Measurements from ENCODE around the gene FBLN1. TPM values are rescaled to one million over a fixed set of nuclear protein-coding genes. Genes with fewer than 3 reads are reported as not detected.
"Not testable (repeated sequence)": the region's sequence is repeated elsewhere in the genome, so short reads cannot be mapped to it uniquely, and the experiment has no call there.

The FBLN1 gene
- total RNA-seq, 1 donor from 2014 or later: not detected

DNA sequence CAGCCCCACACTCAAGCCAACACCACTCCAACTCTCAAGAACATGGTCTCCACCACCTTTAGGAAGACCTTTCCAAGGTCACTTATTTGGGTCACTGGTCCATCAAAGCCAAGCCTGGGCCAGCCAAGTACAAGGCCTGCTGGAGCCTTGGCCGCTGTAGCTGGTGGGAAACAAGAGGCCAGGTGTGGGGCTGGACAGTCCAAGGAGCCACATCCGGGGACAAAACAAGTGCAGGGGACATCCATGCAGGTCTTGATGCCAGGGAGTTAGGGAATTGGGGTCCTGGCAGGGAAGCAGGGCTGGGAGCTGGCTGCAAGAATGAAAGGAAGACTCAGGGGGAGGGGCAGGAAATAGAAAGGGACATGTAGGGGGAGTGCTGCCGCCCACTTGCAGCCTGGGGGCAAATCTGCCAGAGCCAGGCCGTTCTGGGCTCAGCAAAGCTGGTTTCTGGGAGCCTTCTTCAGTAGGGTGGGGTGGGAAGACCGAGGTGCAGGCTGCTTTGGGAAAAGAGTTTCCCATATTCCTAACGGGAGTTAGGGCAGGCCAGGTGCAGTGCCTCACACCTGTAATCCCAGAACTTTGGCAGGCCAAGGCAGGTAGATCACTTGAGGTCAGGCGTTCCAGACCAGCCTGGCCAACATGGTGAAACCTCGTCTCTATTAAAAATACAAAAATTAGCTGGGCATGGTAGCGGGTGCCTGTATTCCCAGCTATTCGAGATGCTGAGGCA lies 99.5 kb downstream of the FBLN1 start:
- intact Hi-C loops (cut with micrococcal nuclease): no loop called here

DNA sequence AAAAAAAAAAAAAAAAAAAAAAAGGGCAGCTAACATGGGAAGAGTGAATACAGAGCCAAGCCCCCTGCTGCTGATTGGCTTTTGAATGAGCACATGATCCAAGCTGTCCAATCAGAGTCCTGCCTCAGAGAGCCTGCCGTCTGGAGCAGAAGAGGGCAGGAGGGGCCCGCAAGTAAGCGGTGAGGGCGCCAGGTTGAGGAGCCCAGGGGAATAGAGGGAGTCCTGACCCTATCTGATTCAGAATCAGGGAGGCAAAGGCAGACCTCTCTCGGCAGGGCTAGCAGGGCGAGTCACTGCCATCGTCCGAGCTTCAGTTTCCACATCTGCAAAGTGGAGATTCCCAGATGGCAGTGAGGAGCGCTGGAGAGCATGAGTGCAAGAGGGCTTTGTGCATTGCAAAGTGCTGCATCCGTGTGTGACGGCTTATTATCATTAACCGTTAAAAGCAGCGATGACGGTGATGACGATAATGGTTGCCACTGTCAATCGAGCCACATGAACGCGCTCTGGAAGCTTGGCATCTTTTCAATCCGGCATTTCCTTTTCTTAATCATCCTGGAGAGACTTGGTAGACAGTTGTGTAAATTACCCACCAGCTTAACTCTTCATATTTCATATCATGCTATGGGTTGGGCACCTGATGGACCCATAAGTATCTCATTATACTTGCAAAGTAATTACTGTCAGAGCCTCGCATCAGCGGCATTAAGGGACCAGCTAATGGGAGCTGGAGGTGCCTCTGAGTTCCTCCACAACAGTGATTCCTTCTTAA lies 100.3 kb downstream of the FBLN1 start:
- intact Hi-C loops (cut with micrococcal nuclease): no loop called here

DNA sequence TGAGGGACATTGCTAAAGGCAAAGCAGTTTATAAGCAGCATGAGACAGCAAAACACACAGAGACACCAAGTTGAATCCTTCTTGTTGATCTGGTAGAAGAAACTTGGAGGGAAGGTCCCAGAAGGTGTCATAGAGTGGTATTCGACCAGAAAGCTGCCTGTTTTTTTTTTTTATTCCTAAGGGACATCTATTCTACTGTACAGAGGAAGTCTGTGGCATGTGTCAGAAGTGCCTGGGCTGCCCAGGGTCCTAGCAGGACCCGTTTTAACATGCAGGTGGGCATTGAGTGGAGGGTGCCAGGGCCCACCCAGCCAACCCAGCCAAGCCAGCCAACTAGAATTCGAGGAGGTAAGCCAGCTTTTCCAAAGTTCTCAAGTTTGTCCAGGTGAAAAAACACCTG lies 100.9 kb downstream of the FBLN1 start:
- intact Hi-C loops (cut with micrococcal nuclease): no loop called here

DNA sequence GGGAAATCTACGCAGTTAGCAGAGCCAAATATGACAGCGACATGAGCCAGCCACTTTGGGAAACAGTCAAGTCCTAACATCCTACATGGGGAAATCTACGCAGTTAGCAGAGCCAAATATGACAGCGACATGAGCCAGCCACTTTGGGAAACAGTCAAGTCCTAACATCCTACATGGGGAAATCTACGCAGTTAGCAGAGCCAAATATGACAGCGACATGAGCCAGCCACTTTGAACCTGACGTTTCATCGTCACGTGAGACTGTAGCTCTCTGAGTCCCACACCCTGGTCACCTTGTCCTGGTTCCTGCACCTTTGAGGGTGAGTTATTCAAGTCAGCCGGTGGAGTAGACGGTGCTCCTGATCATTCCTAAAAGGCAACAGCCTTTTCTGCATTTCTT lies 105.4 kb downstream of the FBLN1 start:
- intact Hi-C loops (cut with micrococcal nuclease): not testable (repeated sequence)

DNA sequence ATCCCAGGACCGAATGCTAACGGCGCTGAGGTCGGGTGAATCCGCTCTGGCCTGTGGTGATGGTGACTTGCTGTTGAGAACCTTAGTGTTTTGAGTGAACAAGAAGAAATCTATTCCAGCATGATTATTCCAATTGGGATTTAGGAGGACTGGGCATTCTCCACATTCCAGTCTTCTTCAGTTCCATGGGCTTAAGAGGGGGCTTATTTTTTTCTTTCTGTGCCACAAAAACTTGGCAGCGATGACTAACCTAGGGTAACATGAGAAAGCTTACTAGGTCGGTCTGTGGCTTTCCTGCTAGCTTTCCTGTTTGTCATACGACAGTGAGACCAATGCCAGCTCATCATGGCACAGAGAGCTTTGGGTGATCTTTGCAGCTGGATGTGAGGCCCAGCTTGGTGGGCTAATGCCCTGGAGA lies 106.1 kb downstream of the FBLN1 start:
- intact Hi-C loops (cut with micrococcal nuclease): no loop called here

DNA sequence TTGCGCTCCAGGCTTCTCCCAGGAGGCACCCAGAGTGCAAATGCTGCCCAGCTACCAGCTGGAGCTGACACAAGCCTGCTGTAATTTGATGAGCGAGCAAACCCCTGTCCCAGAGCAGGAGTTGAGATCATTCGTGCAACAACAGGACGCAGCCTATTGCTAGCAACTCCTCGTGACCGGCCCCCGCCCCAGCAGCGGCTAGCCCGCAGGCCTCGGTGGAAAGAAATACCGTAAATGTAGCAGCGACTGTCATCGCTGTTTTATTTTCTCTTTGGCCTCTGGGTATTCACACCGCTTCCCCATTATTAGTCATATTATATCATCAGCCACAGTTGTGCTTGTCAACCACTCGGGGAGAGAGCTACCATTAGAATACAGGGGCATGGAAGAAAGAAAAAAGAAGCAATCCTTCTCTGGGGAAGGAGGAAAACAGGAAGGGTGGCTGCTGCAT lies 109.8 kb downstream of the FBLN1 start:
- intact Hi-C loops (cut with micrococcal nuclease): no loop called here

DNA sequence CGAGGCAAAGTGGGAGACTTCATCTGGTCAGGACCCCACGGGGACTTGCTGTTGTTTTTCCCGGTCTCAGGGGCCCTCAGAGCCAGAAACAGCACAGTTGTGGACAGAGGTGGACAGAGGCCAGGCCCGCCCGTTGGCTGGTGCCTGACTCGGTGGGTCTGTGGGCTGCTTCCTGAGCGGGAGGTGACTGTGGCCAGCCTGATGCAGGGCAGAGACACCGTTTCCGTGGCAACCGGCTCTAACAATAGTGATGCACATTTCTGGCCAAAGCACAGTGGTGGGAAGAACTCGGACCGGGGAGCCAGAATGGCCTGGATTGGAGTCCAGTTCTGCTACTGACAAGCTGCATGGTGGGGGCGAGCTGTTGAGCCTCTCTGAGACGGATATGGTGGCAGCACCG lies 110.3 kb downstream of the FBLN1 start:
- intact Hi-C loops (cut with micrococcal nuclease): no loop called here

DNA sequence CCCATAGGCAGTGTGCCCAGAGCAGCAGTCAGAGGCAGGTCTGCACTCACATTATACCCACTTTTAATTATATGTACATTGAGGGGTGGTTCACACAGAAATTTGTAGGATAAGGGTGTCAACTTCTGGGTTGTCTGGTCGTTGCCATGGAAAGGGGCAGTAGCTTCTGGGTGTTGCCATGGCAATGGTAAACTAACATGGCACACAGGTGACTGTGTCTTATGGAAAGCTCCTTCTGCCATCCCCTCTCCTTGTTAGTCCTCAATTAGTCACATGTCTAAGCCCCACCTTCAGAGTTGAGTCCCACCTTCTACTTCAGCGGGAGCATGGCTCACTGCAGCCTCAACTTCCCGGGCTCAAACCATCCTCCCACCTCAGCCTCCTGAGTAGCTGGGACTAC lies 112.7 kb downstream of the FBLN1 start:
- intact Hi-C loops (cut with micrococcal nuclease): no loop called here

DNA sequence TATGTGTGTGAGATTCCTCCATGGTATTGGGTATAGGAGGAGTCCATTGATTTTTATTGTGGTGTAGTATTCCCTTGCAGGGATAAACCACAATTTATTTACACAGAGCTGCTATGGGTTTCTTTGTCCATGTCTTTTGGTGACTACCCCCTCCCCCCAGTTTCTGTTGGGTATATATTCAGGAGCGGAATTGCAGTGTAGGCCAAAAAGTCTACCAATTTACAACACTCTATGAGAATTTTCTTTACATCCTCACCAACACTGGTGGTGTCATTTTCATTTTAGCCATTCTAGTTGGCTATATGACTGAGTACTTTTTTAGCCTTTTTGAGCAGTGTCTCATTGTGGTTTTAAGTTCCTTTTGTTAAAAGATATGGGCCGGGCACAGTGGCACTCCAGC lies 113.7 kb downstream of the FBLN1 start:
- intact Hi-C loops (cut with micrococcal nuclease): no loop called here

DNA sequence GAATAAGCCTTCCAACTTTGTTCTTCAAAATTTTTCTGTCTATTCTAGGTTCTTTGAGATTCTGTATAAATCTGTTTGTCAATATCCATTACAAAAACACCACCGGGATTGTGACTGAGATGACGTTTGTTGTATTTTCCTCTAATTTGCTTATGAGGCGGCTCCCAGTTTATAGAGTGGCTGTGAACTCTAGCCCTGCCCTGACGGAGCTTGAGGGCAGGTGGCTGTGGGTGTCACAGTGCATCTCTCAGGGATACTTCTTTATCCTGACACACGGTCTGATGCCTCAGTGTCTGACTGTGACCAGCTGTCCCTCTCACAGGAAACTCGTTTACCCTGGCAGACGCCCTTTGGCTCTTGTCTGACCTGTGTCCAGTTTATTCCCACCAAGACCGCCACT lies 115.3 kb downstream of the FBLN1 start:
- intact Hi-C loops (cut with micrococcal nuclease): no loop called here

DNA sequence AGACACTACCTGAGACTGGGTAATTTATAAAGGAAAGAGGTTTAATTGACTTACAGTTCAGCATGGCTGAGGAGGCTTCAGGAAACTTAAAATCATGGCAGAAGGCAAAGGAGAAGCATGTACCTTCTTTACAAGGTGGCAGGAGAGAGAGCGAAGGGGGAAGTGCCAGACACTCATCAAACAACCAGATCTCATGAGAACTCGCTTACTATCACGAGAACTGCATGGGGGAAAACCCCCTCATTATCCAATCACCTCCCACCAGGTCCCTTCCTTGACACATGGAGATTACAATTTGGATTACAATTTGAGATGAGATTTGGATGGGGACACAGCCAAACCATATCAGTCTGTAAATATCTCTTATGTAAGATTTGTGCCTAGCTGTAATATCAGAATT lies 118.0 kb downstream of the FBLN1 start:
- intact Hi-C loops (cut with micrococcal nuclease): no loop called here

DNA sequence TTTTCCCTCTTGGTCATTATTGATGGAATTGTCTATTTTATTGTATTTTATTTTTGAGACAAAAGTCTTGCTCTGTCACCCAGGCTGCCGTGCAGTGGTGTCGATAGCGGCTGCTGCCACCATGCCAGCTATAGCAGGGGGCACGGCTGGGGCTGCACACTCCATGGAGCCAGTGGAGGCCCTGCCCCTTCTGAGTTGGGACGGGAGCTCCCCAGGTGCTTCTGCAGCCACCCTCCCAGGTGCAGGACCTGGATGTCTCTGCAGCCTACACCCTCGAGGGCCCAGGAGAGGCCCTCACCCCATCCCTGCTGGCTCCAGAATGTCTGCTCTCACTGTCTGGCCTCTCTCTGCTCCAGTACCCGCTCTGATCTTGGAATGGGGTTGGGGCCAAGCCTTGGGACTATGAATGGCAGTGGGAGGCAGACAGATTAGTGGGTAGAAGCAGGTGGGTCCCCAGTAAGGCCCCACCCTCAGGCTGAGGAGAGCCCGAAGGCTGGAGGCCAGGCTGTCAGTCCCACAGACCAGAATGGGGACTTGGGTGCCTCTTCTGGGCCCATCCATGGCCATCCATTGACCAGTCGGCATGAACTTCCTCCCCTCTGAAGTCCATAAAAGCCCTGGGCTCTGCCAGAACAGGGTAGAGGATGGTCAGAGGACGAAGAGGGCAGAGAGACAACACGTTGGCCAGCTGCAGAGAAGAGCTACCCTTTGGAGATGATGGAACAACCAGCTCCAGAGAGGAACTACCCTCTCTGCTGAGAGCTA lies 119.3 kb downstream of the FBLN1 start:
- intact Hi-C loops (cut with micrococcal nuclease): no loop called here

DNA sequence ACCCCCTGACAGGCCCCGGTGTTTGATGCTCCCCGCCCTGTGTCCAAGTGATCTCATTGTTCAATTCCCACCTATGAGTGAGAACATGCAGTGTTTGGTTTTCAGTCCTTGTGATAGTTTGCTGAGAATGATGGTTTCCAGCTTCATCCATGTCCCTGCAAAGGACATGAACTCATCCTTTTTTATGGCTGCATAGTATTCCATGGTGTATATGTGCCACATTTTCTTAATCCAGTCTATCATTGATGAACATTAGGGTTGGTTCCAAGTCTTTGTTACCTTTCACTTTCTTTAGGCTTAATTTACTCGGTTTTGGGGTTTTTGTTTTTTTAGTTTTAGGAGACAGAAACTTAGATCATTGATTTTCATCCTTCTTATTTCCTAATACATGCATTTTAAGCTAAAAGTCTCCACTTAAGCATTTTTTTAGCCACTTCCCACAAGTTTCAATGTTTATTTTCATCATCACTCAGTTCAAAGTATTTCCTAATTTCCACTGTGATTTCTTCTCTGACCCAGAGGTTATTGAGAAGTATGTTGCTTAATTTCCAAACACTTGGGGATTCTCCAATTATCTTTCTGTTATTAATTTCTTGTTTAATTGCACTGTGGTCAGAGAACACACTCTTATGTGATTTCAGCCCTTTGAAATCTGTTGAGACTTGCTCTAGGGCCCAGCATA lies 120.9 kb downstream of the FBLN1 start:
- intact Hi-C loops (cut with micrococcal nuclease): not testable (repeated sequence)

DNA sequence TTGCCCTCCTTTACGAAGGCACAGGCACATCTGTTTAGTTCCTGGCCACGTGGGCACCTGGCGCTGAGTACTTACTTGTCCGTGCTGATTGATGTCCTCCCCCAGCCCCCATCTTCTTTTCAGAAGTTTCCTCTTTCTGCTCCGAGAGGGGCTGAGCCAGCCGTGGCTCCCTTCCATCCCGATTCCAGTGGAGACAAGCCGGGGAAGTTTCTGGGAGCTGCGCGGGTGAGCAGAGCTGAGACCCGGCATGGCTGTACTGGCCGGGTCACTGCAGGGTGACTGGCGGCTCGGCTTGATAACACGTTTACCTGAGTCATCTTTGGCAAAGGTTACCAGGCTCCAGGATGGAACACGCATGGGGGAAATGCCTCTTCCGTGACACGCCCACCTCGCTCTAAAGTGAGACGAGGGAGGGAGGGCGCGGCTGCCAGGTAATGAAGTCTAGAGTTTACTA lies 123.5 kb downstream of the FBLN1 start:
- intact Hi-C loops (cut with micrococcal nuclease): no loop called here

DNA sequence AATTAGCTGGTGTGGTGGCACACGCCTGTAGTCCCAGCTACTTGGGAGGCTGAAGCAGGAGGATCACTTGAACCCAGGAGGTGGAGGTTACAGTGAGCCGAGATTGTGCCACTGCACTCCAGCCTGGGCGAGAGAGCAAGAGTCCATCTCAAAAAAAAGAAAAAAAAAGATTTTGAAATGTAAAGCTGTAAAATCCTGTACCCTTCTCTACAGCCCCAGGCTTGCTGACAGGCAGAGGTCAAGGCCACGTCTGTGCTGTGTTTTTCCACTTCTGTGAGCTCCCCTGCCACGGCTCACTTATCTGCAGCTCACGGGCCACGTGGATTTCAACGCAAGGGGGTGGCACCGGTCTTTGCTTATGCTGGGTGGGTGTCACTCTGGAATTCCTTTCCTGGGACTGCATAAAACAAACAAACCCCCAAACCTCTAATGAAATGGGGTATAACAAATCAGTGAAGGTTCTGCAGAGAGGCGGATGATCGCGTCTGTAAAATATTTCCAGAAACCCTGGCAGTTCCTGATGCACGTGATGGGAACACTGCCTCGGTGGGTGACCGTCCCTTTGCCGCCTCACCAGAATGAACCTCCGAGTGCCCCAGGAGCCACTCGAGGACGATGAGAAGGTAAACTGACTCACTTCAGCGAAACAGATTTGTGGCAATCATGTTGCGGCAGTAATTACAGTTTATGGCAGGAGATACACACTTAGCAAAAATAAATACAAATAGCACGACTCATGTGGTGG lies 125.0 kb downstream of the FBLN1 start:
- intact Hi-C loops (cut with micrococcal nuclease): no loop called here

DNA sequence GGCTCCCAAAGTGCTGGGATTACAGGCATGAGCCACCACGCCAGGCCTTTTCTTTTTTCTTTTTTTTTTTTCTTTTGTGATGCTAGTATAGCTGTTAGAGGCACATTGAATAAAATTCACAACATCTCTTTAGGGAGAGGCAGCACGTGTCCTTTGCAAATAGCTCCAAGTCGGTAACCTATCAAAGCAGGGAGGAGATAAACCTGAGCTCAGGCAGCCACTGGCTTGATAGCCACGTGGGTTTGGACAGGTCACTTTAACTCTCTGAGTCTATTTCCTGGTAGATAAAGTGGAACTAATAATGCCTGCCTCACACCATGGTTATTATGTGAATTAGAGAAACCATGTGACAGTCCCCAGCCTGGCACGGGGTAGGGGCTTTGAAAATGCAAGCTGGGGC lies 125.8 kb downstream of the FBLN1 start:
- intact Hi-C loops (cut with micrococcal nuclease): no loop called here

DNA sequence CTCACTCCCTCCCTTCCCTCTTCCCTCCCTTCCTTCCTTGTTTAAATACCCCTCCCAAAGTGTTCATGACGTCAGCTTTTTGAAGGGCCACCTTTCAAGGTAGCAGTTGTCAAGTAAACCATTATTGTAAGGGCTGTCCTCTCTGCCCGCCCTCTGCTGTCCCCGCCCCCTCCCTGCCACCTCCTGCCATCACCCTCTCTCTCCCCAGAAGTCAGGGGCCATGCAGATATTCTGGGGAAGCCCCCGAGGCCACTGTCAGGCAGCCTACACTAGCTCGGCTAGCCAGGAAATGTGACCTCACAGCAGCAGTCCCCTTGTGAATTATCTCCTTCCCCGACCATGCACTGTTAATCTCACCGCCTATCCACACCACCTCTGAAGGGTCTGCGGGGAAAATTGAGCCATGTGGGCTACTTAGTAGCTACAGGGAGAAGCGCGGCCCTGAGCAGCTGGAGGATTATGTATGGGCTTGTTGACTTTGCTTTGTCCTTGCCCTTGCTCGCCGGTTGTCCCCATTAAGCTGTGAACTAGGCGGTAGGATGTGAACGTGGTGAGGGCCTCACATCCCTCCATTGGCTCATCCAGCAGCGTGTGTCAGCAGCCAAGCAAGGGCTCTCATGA lies 126.9 kb downstream of the FBLN1 start:
- intact Hi-C loops (cut with micrococcal nuclease): no loop called here

DNA sequence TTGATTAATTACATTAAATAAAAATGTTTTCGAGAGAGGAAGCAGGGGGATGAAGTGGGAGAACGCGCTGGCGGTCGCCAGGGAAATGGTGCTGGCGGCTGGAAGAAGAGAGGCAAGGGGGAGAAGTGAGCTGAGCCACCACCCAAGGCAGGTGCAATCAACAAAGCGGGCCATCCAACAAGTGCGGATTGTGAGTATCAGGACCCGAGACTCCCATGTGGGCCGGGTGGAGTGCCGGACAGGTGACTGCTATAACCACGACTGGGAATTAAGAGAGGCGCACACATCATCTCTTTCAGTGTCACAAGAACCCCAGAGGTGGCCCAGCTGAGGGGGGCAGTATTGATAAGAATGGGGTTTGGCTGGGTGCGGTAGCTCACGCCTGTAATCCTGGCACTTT lies 127.8 kb downstream of the FBLN1 start:
- intact Hi-C loops (cut with micrococcal nuclease): no loop called here

DNA sequence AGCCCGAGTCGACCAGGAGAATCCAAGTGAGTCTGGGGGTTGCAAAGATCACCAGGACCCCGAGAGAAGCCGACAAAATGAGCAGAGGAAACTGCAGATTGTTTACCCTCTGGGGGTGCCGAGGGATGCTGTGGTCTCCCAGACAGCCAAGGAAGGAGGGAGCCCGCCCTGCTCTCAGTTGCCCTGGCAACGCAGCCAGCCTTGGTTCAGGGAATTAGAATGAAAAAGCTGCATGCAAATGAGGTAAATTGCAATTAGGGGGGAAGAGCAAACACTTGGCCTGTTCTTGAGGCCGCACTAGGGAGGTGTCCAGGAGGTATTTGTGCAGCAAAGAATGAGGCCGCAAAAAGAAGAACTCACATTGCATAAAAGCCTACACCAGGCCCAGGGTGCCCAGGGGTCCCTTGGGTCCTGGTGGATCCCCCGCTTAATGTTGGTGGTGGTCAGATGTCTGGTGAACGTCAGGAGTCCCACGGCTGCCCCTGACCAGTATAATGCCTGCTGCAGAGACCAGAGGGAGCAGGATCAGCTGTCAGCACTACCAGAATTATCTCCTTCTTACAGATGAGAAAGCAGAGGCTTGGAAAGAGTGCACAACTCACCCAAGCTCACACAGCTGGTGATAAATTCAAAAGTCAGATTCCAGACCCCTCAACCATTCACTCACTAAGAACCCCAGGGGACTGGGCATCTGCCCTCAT lies 128.6 kb downstream of the FBLN1 start:
- intact Hi-C loops (cut with micrococcal nuclease): no loop called here

DNA sequence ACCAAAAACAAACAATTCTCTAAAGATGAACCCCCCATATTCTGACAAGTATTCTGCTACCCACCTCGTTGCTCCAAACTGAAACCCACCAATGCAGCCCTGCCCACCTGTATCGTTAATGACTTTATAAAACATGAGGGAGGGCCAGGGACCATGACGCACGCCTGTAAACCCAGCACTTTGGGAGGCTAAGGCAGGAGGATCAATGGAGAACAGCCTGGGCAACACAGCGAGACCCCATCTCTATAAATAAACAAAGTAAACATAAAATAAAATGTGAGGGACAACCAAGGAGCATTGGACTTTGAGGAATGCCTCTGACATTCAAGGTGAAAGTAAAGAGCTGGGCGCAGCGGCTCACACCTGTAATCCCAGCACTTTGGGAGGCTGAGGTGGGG lies 129.2 kb downstream of the FBLN1 start:
- intact Hi-C loops (cut with micrococcal nuclease): no loop called here

Measured in T-helper 2 cell treated with Interferon-gamma antibody and Interleukin-4, amounts not matched to agents 100 ng/mL and 5 ng/mL, for 36 hours (primary cell).